HG02981 (cell line): ENCODE measurements around the gene SPSB4.

Experiments used
- ATAC-seq: cut with Tn5 transposase; IDR thresholded peaks from one replicate; pipeline ENCODE4 v1.9.1; 2021; ENCODE audit warnings: mild to moderate bottlenecking, moderate library complexity; ENCODE audit not compliant: unreplicated experiment

The SPSB4 gene

GRCh38 chr3:141052201-141053069 is 1.3 kb downstream of the SPSB4 start:
- ATAC-seq, result no peak

GRCh38 chr3:141055136-141055535 is 4.0 kb downstream of the SPSB4 start:
- no peak for ATAC-seq

DNA sequence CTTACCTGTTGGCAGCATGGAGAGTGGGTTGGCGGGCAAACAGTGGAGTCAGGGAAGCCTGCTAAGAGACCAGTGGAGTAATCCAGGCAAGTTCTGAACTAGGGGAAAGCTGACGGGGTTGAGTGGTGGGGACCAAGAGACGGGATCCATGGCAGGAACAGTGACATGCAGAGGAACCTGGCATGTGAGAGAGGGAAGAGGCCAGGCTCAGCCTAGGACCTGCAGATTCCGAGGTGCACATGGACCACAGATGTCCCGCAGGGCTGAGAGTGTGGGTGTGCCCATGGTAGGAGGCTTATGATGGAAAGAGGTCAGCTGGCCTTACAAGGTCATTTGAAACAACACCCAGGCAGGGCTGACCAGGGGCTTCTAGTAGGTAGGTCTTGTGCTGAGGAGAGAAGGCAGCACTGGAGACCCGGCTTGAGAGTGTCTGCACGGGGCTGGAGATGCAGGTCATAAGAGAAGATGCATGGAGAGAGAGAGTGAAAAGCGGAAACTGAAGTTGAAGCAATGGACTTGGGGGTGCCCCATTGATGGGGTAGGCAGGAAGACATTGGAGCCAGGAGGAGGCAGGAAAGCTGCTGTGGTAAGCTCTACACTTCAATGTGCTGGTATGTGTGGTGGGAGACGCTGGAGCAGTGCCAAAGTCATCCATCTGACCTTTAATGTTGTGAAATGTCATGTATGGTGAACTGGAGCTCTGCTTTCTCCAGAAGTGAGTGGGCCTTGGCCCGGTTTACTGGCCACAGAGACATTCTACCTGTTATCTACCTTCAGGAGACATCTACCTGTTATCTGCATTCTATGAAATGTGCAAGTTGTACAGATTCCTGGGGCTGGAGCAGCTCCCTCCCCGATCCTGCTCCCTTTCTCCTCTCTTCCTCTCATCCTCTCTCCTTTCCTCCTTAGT is 4.6 kb downstream of the SPSB4 start:
- no peak for ATAC-seq

GRCh38 chr3:141056751-141057171 is 5.6 kb downstream of the SPSB4 start:
- ATAC-seq, result no peak

- no peak for ATAC-seq
These were observed 6.3 kb downstream of the SPSB4 start for GRCh38 chr3:141057436-141057835.

DNA sequence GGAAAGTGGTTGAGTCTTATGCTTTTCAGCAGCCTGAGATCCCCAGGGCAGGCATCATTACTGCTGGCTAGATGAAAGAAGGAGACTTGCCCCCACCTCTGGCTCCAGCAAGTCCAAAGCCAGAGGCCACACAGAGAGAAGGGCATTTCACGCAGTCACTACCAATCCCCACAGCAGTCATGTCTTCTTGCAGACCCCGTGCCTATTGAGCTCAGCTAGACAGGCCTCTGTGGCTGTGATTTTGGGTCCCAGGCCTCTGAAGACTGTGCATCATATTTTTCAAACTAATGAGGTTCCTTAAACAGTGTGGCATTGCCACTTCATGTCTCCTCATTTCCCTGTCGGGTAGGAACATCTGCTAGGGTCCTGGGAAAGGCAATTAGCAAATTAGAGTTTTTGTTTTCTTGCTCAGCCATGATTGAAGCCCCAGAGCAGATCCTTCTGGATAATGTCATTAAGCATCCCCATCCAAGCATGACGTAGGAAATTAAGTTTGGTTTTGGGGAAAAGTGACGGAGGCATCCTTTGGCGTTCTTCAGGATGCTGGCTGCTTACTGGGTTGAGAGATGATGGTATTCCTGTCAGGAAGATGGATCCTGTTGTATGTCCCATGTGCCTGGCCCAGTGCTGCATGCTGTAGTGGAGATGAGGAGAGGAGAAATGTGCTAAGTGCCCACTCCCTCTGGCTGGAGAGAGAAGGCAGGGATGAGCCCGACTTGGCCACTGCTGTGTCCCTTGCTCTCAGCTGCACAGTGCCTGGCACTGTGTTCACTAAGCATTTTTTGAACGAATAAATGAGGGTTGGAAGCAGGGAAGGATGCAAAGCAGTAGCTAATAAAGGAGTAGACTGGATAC is 7.0 kb downstream of the SPSB4 start:
- ATAC-seq, result no peak

GRCh38 chr3:141058996-141059395 is 7.8 kb downstream of the SPSB4 start:
- ATAC-seq, result no peak

DNA sequence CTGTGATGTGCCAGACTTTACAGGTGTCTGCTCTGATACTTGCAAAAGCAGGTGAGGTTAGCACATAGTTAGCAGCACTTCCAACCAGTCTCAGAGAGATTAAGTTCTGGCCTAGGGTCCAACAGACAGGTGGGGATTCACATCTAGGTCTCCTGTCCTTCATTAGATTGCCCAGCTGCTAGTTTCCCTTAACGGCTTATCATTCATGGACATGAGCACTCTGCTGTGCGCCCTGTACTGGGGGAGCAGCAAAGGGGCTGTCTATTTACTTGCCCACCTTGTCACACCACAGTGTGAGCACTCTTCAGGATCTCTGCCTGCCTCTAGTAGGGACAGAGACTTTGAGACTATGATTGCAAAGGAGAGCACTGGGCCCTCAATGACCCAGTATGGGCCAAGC is 8.7 kb downstream of the SPSB4 start:
- ATAC-seq, result no peak

GRCh38 chr3:141060327-141060726 is 9.2 kb downstream of the SPSB4 start:
- no peak for ATAC-seq

DNA sequence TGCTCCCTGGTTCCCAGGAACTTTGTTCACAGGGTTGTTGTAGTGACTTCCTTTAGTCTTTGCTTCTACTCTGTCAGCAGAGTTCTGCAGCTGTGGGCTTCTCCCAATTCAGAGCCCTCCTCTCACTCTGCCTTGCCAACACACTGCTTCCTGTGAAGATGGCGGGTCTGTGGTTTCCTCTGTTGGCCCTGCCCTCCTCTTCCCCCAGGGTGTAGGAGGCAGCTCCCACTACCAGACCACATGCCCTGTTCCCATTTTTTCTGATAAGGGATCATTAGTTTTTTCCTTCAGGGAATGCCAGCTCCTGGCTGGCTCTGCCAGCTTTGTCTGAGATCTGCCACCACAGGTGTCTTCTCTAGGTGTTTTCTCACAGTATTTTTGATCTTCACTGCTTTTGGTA is 12.7 kb downstream of the SPSB4 start:
- ATAC-seq, result no peak

GRCh38 chr3:141064255-141064926 is 13.2 kb downstream of the SPSB4 start:
- ATAC-seq, result no peak

DNA sequence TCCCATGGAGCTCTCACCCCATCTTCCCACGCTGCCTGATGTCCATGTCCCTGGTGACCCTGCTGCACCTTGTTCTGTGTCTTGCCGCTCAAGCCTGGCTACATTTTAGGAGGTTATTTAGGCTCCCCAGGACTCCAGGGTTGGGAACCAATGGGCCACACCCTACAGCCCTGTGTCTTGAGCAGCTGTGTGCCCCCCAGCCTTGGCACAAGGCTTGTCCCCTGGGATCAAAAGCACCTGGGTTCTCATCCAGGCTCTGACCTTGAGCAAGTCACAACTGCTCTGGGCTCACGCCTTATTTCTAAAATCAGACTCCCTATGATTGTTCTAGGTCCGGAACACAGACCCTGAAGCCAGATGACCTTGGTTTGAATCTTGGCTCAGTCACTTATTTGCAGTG is 14.1 kb downstream of the SPSB4 start:
- ATAC-seq, result no peak

DNA sequence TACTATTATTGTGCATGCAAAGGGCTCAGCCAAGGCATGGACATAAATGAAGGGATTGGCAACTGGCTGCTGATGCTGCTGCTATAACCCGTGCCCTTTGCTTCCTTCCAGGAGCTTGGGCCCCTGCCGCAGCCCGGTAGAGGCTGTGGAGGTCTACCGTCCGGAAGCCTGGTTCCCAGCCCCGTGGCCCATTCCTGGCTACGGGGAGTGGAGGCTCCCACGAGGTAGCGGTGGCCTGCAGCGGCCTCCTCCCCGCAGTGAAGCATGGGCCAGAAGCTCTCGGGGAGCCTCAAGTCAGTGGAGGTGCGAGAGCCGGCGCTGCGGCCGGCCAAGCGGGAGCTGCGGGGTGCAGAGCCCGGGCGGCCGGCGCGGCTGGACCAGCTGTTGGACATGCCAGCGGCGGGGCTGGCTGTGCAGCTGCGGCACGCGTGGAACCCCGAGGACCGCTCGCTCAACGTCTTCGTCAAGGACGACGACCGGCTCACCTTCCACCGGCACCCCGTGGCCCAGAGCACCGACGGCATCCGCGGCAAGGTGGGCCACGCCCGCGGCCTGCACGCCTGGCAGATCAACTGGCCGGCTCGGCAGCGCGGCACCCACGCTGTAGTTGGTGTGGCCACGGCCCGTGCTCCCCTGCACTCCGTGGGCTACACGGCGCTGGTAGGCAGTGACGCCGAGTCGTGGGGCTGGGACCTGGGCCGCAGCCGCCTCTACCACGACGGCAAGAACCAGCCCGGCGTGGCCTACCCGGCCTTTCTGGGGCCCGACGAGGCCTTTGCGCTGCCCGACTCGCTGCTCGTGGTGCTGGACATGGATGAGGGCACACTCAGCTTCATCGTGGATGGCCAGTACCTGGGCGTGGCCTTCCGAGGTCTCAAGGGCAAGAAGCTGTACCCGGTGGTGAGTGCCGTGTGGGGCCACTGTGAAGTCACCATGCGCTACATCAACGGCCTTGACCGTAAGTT is 15.0 kb downstream of the SPSB4 start:
- no peak for ATAC-seq

DNA sequence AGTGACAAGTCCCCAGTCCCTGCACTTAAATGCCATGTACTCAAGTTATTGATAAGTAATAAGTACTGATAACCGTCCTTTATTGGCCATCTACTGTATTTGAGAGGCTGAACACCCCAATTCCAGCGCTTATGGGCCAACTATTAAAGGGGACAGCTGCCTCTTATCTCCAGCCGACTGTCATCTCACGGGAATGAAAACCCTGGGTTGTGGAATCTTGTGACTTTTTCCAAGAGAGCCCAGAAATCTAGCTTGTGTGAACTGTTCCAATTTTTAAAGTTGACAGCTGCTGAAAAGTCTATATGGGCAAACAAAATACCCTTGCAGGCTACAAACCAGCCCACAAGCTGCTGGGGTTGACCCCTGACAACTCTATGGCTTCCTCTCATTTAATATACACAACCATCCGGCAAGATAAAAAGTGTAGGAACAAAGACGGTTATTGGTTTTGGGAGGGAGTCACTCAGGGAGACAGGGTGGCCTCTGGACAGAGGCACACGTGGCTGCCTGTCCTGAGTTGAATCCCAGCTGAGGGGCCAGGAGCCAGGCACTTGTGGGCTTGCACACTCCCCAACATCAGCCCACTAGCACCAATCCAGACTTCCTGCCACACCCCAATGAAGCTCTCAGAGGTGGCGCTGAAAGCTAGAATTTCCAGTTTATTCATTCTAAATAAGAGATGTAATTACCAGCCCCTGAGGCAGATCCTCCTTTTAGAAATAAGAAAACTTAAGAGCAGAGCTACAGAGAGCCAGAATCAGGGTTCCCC is 16.2 kb downstream of the SPSB4 start:
- ATAC-seq, result no peak

DNA sequence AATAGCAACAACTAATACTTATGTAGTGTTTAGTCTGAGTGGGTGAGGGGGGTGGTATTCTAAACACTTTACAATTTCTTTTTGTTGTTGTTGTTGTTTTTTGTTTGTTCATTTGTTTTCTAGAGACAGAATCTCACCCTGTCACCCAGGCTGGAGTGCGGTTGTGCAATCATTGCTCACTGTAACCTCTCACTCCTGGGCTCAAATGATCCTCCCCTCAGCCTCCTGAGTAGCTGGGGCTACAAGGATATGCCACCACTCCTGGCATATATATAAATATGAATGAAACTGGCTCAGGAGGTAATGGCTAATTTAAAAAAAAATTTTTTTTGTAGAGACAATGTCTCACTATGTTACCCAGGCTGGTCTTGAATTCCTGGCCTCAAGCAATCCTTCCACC is 19.1 kb downstream of the SPSB4 start:
- no peak for ATAC-seq

DNA sequence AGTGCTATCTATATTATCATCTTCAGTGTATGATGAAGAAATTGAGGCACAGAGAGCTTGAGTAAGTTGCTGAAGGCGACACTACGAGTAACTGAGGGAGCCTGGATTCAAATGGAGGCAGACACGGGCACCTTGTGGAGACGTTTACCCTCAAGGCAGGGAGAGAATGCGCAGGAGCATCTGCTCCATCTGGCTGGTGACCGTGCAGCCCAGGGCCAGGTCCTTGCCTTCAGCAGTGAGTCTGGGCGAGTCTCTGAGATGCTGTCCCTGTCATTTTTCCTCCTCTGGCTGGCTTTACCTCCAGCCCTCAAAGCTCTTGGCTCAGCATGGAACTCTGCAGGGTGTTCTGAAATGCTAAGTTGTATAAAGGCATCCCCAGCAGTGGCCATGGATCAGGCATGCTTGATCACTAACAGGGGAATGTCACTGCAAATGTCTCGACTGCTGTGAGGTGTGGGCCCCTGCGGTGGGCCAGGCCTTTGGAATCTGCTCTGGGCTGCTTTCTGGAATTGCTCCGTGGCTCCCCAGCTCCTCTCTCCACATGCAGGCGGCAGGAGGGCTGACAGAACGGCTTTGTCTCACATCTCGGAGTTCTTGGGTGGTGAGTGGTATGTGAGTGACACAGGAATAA is 19.7 kb downstream of the SPSB4 start:
- ATAC-seq, result no peak

- no peak for ATAC-seq
These were observed 20.6 kb downstream of the SPSB4 start for GRCh38 chr3:141071681-141072260.

DNA sequence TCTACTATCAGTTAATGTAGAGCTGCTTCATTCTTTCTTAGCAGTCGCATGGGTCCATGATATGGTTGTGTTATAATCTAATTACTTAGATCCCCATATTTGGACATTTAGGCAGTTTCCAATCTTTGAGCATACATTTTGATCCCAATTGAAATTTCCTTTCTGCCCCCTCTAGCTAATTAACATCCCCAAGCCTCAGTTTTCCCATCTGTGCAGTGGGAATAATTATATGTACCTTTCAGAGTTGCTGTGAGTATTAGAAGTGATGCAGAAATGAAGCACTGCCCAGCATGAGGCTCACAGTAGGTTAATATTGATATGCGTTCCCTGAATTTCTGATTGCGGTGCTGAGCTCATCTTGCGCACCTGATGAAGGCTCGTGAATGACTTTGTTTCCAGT is 21.8 kb downstream of the SPSB4 start:
- ATAC-seq, result no peak
